HEK293 (cell line): ENCODE data around the gene KY.

Experiments used
- CTCF ChIA-PET: fragments of 350-600 bp; formaldehyde crosslinking; extraction: SDS; loops from one replicate; lab custom pipeline; 2021; ENCODE audit warnings: antibody characterized with exemption; lab: Yijun Ruan, JAX
- POLR2A ChIA-PET: fragments of 300-600 bp; formaldehyde crosslinking; extraction: SDS; loops from one replicate; lab custom pipeline; 2020; ENCODE audit warnings: antibody characterized with exemption, inconsistent platforms; lab: Yijun Ruan, JAX
- H3K27ac ChIP-seq: fragments of 200-500 bp; sonication (Bioruptor generic); 2 replicates; pipeline ENCODE4 v1.5.1; 2014; ENCODE audit warnings: low read depth, low read length, control low read depth, inconsistent platforms; ENCODE audit errors: extremely low read depth
- H3K36me3 ChIP-seq, 2 experiments: fragments of 200-500 bp in 1 of 2; sonication (Bioruptor generic) in 1 of 2; 1 replicate in 1 of 2; 2 replicates in 1 of 2; pipeline ENCODE4 v1.5.1; 2014 to 2017; ENCODE audit warnings: inconsistent platforms in 2 of 2, low read length in 2 of 2; ENCODE audit not compliant: control insufficient read depth in 2 of 2, insufficient read depth in 1 of 2
- H3K4me1 ChIP-seq: fragments of 200-500 bp; sonication (Bioruptor generic); 2 replicates; pipeline ENCODE4 v1.5.1; 2014; ENCODE audit warnings: mild to moderate bottlenecking, low read length, inconsistent platforms; ENCODE audit not compliant: control insufficient read depth, insufficient read depth
- H3K4me3 ChIP-seq: 2 replicates; pipeline ENCODE4 v1.5.1; 2011; ENCODE audit warnings: low read depth, mild to moderate bottlenecking, control low read depth, low read length, moderate library complexity
- H3K9me3 ChIP-seq: fragments of 200-500 bp; sonication (Bioruptor generic); 2 replicates; pipeline ENCODE4 v1.5.1; 2014; ENCODE audit warnings: low read depth, low read length, inconsistent platforms; ENCODE audit not compliant: control insufficient read depth, insufficient read depth
- BCL11B ChIP-seq: fragments of 450-650 bp; formaldehyde crosslinking; IDR thresholded peaks from 2 replicates; pipeline ENCODE4 v1.5.1; 2016; ENCODE audit warnings: low read depth, missing biosample characterization, missing genetic modification characterization
- GFI1B ChIP-seq: fragments of 450-650 bp; formaldehyde crosslinking; IDR thresholded peaks from 2 replicates; pipeline ENCODE4 v1.5.1; 2016; ENCODE audit warnings: missing biosample characterization, missing genetic modification characterization
- KLF16 ChIP-seq: fragments of 450-650 bp; formaldehyde crosslinking; IDR thresholded peaks from 2 replicates; pipeline ENCODE4 v1.5.1; 2017; ENCODE audit warnings: missing biosample characterization, missing genetic modification characterization
- OSR2 ChIP-seq: fragments of 450-650 bp; formaldehyde crosslinking; IDR thresholded peaks from 2 replicates; pipeline ENCODE4 v1.5.1; 2016; ENCODE audit warnings: missing biosample characterization, missing genetic modification characterization
- OVOL3 ChIP-seq: fragments of 450-650 bp; formaldehyde crosslinking; IDR thresholded peaks from 2 replicates; pipeline ENCODE4 v1.5.1; 2016; ENCODE audit warnings: missing biosample characterization, missing genetic modification characterization
- SETDB1 ChIP-seq: IDR thresholded peaks from one replicate; pipeline ENCODE4 v1.6.1; 2017; ENCODE audit warnings: mild to moderate bottlenecking, low read length, moderate library complexity, mixed read lengths; ENCODE audit not compliant: insufficient read length
- SP3 ChIP-seq: fragments of 450-650 bp; formaldehyde crosslinking; IDR thresholded peaks from 2 replicates; pipeline ENCODE4 v1.5.1; 2016; ENCODE audit warnings: missing biosample characterization, missing genetic modification characterization
- SP7 ChIP-seq: fragments of 450-650 bp; formaldehyde crosslinking; IDR thresholded peaks from 2 replicates; pipeline ENCODE4 v1.5.1; 2016; ENCODE audit warnings: missing biosample characterization, missing genetic modification characterization
- YY2 ChIP-seq: fragments of 450-650 bp; formaldehyde crosslinking; IDR thresholded peaks from 2 replicates; pipeline ENCODE4 v1.5.1; 2016; ENCODE audit warnings: missing biosample characterization, missing genetic modification characterization
- ZBTB20 ChIP-seq: fragments of 450-650 bp; formaldehyde crosslinking; IDR thresholded peaks from 2 replicates; pipeline ENCODE4 v1.5.1; 2016; ENCODE audit warnings: missing biosample characterization, missing genetic modification characterization
- ZBTB7A ChIP-seq: fragments of 450-650 bp; formaldehyde crosslinking; IDR thresholded peaks from 2 replicates; pipeline ENCODE4 v1.5.1; 2016; ENCODE audit warnings: low read depth, missing biosample characterization, missing genetic modification characterization
- ZBTB8A ChIP-seq: fragments of 450-650 bp; formaldehyde crosslinking; IDR thresholded peaks from 2 replicates; pipeline ENCODE4 v1.5.1; 2016; ENCODE audit warnings: missing biosample characterization, missing genetic modification characterization
- ZFHX2 ChIP-seq: fragments of 450-650 bp; formaldehyde crosslinking; conservative IDR thresholded peaks from 2 replicates; pipeline ENCODE4 v1.5.1; 2016; ENCODE audit warnings: missing biosample characterization, missing genetic modification characterization
- ZNF146 ChIP-seq: fragments of 450-650 bp; formaldehyde crosslinking; IDR thresholded peaks from 2 replicates; pipeline ENCODE4 v1.5.1; 2016; ENCODE audit warnings: missing biosample characterization, missing genetic modification characterization
- ZNF157 ChIP-seq: fragments of 450-650 bp; formaldehyde crosslinking; IDR thresholded peaks from 2 replicates; pipeline ENCODE4 v1.5.1; 2016; ENCODE audit warnings: missing biosample characterization, missing genetic modification characterization
- ZNF174 ChIP-seq: fragments of 450-650 bp; formaldehyde crosslinking; IDR thresholded peaks from 2 replicates; pipeline ENCODE4 v1.5.0; 2017; ENCODE audit warnings: missing biosample characterization, mild to moderate bottlenecking, missing genetic modification characterization
- ZNF214 ChIP-seq: fragments of 450-650 bp; formaldehyde crosslinking; IDR thresholded peaks from 2 replicates; pipeline ENCODE4 v1.5.1; 2017; ENCODE audit warnings: missing biosample characterization, mild to moderate bottlenecking, missing genetic modification characterization, borderline replicate concordance
- ZNF221 ChIP-seq: fragments of 450-650 bp; formaldehyde crosslinking; IDR thresholded peaks from 2 replicates; pipeline ENCODE4 v1.5.1; 2017; ENCODE audit warnings: missing biosample characterization, missing genetic modification characterization, borderline replicate concordance
- ZNF416 ChIP-seq: fragments of 450-650 bp; formaldehyde crosslinking; IDR thresholded peaks from 2 replicates; pipeline ENCODE4 v1.5.1; 2016; ENCODE audit warnings: missing biosample characterization, missing genetic modification characterization
- ZNF501 ChIP-seq: fragments of 450-650 bp; formaldehyde crosslinking; IDR thresholded peaks from 2 replicates; pipeline ENCODE4 v1.5.1; 2016; ENCODE audit warnings: missing biosample characterization, missing genetic modification characterization
- ZNF555 ChIP-seq: fragments of 450-650 bp; formaldehyde crosslinking; conservative IDR thresholded peaks from 2 replicates; pipeline ENCODE4 v1.5.1; 2017; ENCODE audit warnings: missing biosample characterization, mild to moderate bottlenecking, missing genetic modification characterization, inconsistent platforms
- ZNF558 ChIP-seq: fragments of 450-650 bp; formaldehyde crosslinking; IDR thresholded peaks from 2 replicates; pipeline ENCODE4 v1.5.1; 2016; ENCODE audit warnings: missing biosample characterization, missing genetic modification characterization
- ZNF585B ChIP-seq: fragments of 450-650 bp; formaldehyde crosslinking; IDR thresholded peaks from 2 replicates; pipeline ENCODE4 v1.5.1; 2016; ENCODE audit warnings: missing biosample characterization, missing genetic modification characterization
- ZNF624 ChIP-seq: fragments of 450-650 bp; formaldehyde crosslinking; IDR thresholded peaks from 2 replicates; pipeline ENCODE4 v1.5.1; 2017; ENCODE audit warnings: missing biosample characterization, missing genetic modification characterization
- ZNF629 ChIP-seq: fragments of 450-650 bp; formaldehyde crosslinking; IDR thresholded peaks from 2 replicates; pipeline ENCODE4 v1.5.1; 2017; ENCODE audit warnings: missing biosample characterization, missing genetic modification characterization
- ZNF645 ChIP-seq: fragments of 450-650 bp; formaldehyde crosslinking; IDR thresholded peaks from 2 replicates; pipeline ENCODE4; 2016; ENCODE audit warnings: missing biosample characterization, missing genetic modification characterization
- ZSCAN16 ChIP-seq: fragments of 450-650 bp; formaldehyde crosslinking; IDR thresholded peaks from 2 replicates; pipeline ENCODE4 v1.5.1; 2016; ENCODE audit warnings: missing biosample characterization, missing genetic modification characterization
- ZXDB ChIP-seq: fragments of 450-650 bp; formaldehyde crosslinking; IDR thresholded peaks from 2 replicates; pipeline ENCODE4 v1.5.1; 2016; ENCODE audit warnings: missing biosample characterization, missing genetic modification characterization
- TF ChIP-seq, protein P1 (sequence below): fragments of 450-650 bp; formaldehyde crosslinking; IDR thresholded peaks from 2 replicates; pipeline ENCODE4 v1.5.1; 2016; ENCODE audit warnings: missing biosample characterization, missing genetic modification characterization, low read depth
- TF ChIP-seq, protein P2 (sequence below): fragments of 450-650 bp; formaldehyde crosslinking; IDR thresholded peaks from 2 replicates; pipeline ENCODE4 v1.5.1; 2016; ENCODE audit warnings: missing biosample characterization, missing genetic modification characterization
- TF ChIP-seq, protein P3 (sequence below): fragments of 450-650 bp; formaldehyde crosslinking; IDR thresholded peaks from 2 replicates; pipeline ENCODE4 v1.5.1; 2016; ENCODE audit warnings: missing biosample characterization, missing genetic modification characterization

The KY gene

DNA sequence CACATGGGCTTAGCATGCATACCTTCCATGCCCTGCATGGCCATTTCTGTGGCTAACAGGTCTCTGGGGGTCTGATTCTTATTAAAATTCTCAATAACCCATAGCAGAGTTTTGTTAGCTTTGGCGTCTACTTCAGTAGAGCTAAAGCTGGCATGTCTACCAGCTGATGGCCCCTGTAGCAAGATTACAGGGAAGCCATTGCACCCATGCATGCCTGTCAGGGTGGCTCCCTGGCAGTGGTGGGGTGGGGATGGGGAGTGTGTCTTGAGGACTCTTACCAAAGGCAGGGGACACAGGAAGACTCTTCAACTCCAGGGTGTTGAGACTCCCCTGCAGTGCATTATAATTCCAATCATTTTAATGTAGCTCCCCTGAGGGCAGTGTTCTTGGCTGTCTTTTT is 4.7 kb downstream of the KY start (continued):
- TF ChIP-seq ZBTB8A (tag by site-specific recombination) = no peak
- TF ChIP-seq OSR2 = no peak
- TF ChIP-seq ZNF416 (tag by site-specific recombination) = no peak
- no peak for TF ChIP-seq ZNF555 (tag by site-specific recombination)
- no peak for TF ChIP-seq ZNF221
- TF ChIP-seq ZBTB20 (tag by site-specific recombination) = no peak
- no peak for TF ChIP-seq YY2
- TF ChIP-seq ZFHX2 (tag by site-specific recombination) = no peak
- TF ChIP-seq, protein P1, sequence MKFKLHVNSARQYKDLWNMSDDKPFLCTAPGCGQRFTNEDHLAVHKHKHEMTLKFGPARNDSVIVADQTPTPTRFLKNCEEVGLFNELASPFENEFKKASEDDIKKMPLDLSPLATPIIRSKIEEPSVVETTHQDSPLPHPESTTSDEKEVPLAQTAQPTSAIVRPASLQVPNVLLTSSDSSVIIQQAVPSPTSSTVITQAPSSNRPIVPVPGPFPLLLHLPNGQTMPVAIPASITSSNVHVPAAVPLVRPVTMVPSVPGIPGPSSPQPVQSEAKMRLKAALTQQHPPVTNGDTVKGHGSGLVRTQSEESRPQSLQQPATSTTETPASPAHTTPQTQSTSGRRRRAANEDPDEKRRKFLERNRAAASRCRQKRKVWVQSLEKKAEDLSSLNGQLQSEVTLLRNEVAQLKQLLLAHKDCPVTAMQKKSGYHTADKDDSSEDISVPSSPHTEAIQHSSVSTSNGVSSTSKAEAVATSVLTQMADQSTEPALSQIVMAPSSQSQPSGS = no peak
- no peak for TF ChIP-seq ZNF174 (tag by site-specific recombination)
- no peak for TF ChIP-seq ZNF624 (tag by site-specific recombination)
- no peak for TF ChIP-seq ZNF645 (tag by site-specific recombination)

DNA sequence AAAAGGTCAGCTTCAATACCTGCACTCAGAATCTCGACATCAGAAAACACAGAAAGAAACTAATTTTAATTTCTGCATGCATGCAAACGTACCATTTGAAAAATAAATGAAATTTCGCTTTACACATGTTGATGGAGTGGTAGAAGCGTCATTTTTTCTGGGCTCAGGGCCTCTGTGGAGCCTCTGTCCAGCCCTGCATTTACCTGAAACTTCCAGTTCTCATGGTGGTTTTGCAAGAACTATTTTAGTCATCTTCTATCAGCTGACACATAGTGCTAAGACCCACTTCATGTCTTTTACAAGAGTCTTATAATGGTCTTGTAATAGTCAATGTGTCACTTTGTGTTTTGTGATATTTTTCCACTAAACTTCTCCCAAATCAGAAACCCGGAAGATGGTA is 5.3 kb downstream of the KY start:
- no peaks in the 10 kb centered on the region for H3K9me3 ChIP-seq
- no peak overlapping the region for H3K4me3 ChIP-seq
- POLR2A ChIA-PET = no interaction called here
- H3K27ac ChIP-seq = no peak overlapping the region
- no peaks in the 10 kb centered on the region for H3K36me3 ChIP-seq
- no peak for TF ChIP-seq ZNF558 (tag by site-specific recombination)
- no peak for TF ChIP-seq SP7
- TF ChIP-seq ZNF629 (tag by site-specific recombination) = no peak
- TF ChIP-seq GFI1B (tag by site-specific recombination) = no peak
- TF ChIP-seq ZSCAN16 (tag by site-specific recombination) = no peak
- CTCF ChIA-PET = no interaction called here
- H3K4me1 ChIP-seq = no peaks in the 10 kb centered on the region

GRCh38 chr3:134644731-134645514 is 5.9 kb downstream of the KY start:
- Histone ChIP-seq H3K4me3 (no peak overlapping the region), H3K9me3 (no peaks in the 10 kb centered on the region), H3K4me1 (no peaks in the 10 kb centered on the region), H3K36me3 (no peaks in the 10 kb centered on the region), H3K27ac (no peak overlapping the region)
- CTCF ChIA-PET = no interaction called here
- POLR2A ChIA-PET = no interaction called here
- TF ChIP-seq ZXDB (tag by site-specific recombination) (no peak), ZNF585B (no peak), BCL11B (tag by site-specific recombination) (no peak), SP3 (no peak), KLF16 (tag by site-specific recombination) (no peak), ZNF146 (tag by site-specific recombination) (no peak), ZNF214 (tag by site-specific recombination) (no peak), ZBTB8A (tag by site-specific recombination) (no peak), SETDB1 (no peak), ZNF501 (tag by site-specific recombination) (no peak), ZNF157 (no peak), ZBTB7A (tag by site-specific recombination) (no peak), OVOL3 (tag by site-specific recombination) (no peak)
- TF ChIP-seq, protein P2, sequence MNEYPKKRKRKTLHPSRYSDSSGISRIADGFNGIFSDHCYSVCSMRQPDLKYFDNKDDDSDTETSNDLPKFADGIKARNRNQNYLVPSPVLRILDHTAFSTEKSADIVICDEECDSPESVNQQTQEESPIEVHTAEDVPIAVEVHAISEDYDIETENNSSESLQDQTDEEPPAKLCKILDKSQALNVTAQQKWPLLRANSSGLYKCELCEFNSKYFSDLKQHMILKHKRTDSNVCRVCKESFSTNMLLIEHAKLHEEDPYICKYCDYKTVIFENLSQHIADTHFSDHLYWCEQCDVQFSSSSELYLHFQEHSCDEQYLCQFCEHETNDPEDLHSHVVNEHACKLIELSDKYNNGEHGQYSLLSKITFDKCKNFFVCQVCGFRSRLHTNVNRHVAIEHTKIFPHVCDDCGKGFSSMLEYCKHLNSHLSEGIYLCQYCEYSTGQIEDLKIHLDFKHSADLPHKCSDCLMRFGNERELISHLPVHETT (tag by site-specific recombination) = no peak
- TF ChIP-seq, protein P3, sequence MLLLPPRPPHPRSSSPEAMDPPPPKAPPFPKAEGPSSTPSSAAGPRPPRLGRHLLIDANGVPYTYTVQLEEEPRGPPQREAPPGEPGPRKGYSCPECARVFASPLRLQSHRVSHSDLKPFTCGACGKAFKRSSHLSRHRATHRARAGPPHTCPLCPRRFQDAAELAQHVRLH (tag by site-specific recombination) = no peak
